C4-2B (cell line): ENCODE measurements around the gene MKI67.

Experiments used
- H3K27ac ChIP-seq: fragments of 450-650 bp; 2 replicates; pipeline ENCODE4 v1.5.1; 2017
- CTCF ChIP-seq: fragments of 450-650 bp; conservative IDR thresholded peaks from 2 replicates; pipeline ENCODE4 v1.5.1; 2017; ENCODE audit warnings: mild to moderate bottlenecking
- ZFX ChIP-seq: fragments of 450-650 bp; IDR thresholded peaks from 2 replicates; pipeline ENCODE4 v1.6.1; 2017

Gene MKI67

GRCh38 chr10:128084991-128085390 lies 41.2 kb downstream of the MKI67 start:
- TF ChIP-seq ZFX (no peak), CTCF (no peak)

GRCh38 chr10:128084364-128084763 lies 41.9 kb downstream of the MKI67 start:
- TF ChIP-seq ZFX (no peak), CTCF (no peak)
- no peak overlapping the region for H3K27ac ChIP-seq

More at GRCh38 chr10:128084991-128085390, 41.2 kb downstream of the MKI67 start:
- H3K27ac ChIP-seq = no peak overlapping the region

- H3K27ac ChIP-seq = no peak overlapping the region
- TF ChIP-seq CTCF (no peak), ZFX (no peak)
Measured at GRCh38 chr10:128083191-128083895, 42.9 kb downstream of the MKI67 start.

GRCh38 chr10:128081720-128082119 lies 44.5 kb downstream of the MKI67 start:
- no peak for TF ChIP-seq CTCF
- no peak for TF ChIP-seq ZFX
- H3K27ac ChIP-seq = no peak overlapping the region

- TF ChIP-seq CTCF (no peak), ZFX (no peak)
- no peak overlapping the region for H3K27ac ChIP-seq
Measured at GRCh38 chr10:128081222-128081621, 45.0 kb downstream of the MKI67 start.

- TF ChIP-seq ZFX (no peak), CTCF (no peak)
- no peak overlapping the region for H3K27ac ChIP-seq
Measured at GRCh38 chr10:128080641-128081040, 45.6 kb downstream of the MKI67 start.

- TF ChIP-seq ZFX (no peak), CTCF (no peak)
- H3K27ac ChIP-seq = no peak overlapping the region
Measured at GRCh38 chr10:128080231-128080630, 46.0 kb downstream of the MKI67 start.
